Nephron (organoid): Measurements from ENCODE around the gene EPS8.

Source experiments
- H3K27ac Mint-ChIP-seq, 3 experiments: 2 replicates each; pipeline ENCODE4 v1.8.0; 2020; ENCODE audit warnings: mixed read lengths in 3 of 3, mild to moderate bottlenecking in 2 of 3, moderate library complexity in 1 of 3
- H3K27me3 Mint-ChIP-seq: 2 replicates; pipeline ENCODE4 v1.8.0; 2021; ENCODE audit warnings: low read depth, mild to moderate bottlenecking, moderate library complexity, mixed read lengths
- H3K36me3 Mint-ChIP-seq: 2 replicates; pipeline ENCODE4 v1.8.0; 2020; ENCODE audit warnings: low read depth, mixed read lengths
- H3K4me1 Mint-ChIP-seq: 2 replicates; pipeline ENCODE4 v1.8.0; 2020; ENCODE audit warnings: mixed read lengths
- H3K4me3 Mint-ChIP-seq, 3 experiments: 2 replicates each; pipeline ENCODE4 v1.8.0; 2020; ENCODE audit warnings: mild to moderate bottlenecking in 3 of 3, mixed read lengths in 3 of 3, moderate library complexity in 2 of 3
- H3K9me3 Mint-ChIP-seq: 2 replicates; pipeline ENCODE4 v1.8.0; 2020; ENCODE audit warnings: mixed read lengths
- TF ChIP-seq, protein P1 (sequence below), 3 experiments: fragments of 200-600 bp; sonication (generic); IDR thresholded peaks; one replicate each; pipeline ENCODE4 v1.5.0; 2021; ENCODE audit warnings: antibody characterized with exemption in 3 of 3; ENCODE audit not compliant: unreplicated experiment in 3 of 3

EPS8 gene

DNA sequence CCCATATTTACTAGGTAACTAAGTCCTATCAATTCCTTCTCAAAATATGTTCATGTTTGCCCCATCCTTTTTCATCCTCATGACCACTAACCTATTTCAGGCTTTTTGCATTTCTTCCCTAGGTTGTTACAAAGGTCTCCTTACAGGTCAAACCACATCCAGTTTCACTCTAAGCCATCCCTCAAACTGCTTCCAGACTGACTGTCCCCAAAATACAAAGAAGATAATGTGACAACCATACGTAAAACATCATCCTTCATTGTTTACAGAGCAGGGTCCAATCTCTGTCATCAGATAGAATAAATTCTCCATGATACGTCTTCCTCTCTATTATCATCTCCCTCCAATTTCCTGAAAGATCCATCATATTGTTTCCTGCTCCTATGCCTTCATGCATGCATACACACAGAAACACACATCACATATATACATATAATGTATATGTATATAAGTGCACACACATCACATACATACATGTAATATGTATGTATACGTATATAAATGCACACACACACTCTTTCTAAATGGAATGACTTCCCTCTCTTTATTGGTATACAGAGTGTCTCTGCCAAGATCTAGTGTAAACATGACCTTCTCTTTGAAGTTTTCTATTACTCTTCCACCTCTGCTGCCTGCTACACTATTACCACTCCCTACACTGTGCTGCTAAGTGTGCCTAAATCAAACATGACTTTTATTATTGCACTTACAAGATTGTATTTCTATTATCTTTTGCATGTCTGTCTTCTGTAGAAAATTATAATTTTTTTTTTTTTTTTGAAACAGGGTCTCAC is 30.7 kb upstream of the EPS8 start:
- Mint-ChIP-seq H3K36me3 (no peaks in the 10 kb centered on the region), H3K4me1 (no peaks in the 10 kb centered on the region), H3K27me3 (no peaks in the 10 kb centered on the region), H3K9me3 (no peaks in the 10 kb centered on the region), H3K27ac (no peak overlapping the region), H3K4me3 (no peak overlapping the region)
- TF ChIP-seq, protein P1, sequence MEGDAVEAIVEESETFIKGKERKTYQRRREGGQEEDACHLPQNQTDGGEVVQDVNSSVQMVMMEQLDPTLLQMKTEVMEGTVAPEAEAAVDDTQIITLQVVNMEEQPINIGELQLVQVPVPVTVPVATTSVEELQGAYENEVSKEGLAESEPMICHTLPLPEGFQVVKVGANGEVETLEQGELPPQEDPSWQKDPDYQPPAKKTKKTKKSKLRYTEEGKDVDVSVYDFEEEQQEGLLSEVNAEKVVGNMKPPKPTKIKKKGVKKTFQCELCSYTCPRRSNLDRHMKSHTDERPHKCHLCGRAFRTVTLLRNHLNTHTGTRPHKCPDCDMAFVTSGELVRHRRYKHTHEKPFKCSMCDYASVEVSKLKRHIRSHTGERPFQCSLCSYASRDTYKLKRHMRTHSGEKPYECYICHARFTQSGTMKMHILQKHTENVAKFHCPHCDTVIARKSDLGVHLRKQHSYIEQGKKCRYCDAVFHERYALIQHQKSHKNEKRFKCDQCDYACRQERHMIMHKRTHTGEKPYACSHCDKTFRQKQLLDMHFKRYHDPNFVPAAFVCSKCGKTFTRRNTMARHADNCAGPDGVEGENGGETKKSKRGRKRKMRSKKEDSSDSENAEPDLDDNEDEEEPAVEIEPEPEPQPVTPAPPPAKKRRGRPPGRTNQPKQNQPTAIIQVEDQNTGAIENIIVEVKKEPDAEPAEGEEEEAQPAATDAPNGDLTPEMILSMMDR (IDR thresholded peaks at IDR 0.05; ENCODE audit: unreplicated experiment in 3 of 3), result no peak

DNA sequence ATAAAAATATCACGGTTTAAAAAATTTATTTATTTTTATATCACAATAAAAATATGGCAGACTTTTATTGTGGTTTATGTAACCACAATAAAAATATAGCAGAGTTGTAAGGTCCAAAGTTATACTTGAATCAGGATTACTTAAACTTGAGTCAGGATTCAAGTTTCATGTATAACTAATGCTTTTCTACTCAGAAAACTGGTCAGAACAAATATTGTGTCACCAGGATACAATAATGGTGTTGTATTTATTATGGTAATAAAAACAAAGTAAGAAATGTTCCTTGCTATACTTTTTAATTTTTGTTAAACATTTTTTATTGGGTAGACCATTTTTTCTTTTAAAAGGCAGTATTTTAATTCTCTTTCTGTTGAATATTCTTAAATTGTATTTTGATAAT is 29.2 kb upstream of the EPS8 start:
- H3K9me3 Mint-ChIP-seq, result no peaks in the 10 kb centered on the region
- H3K27ac Mint-ChIP-seq, result no peak overlapping the region
- no peaks in the 10 kb centered on the region for H3K27me3 Mint-ChIP-seq
- TF ChIP-seq, protein P1 (IDR thresholded peaks at IDR 0.05; ENCODE audit: unreplicated experiment in 3 of 3), result no peak
- H3K36me3 Mint-ChIP-seq, result no peaks in the 10 kb centered on the region
- no peak overlapping the region for H3K4me3 Mint-ChIP-seq
- H3K4me1 Mint-ChIP-seq, result no peaks in the 10 kb centered on the region

DNA sequence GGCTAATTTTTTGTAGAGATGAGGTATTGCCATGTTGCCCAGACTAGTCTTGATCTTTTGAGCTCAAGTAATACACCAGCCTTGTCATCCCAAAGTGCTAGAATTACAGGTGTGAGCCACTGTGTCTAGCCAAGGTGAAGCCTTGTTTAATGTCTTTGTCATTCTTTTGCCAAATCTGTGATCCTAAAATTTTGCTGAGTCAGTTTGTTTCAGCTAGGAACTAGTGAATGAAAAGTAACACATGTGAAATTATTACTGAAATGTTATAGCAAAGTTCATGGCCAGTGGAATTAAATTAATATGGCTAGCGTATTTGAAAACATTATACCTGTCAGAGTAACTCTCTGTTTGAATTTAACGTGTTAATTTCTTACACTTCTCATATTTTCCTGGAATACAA is 26.5 kb upstream of the EPS8 start:
- Mint-ChIP-seq H3K4me1 (peaks cover 17% of the 10 kb centered on the region), H3K9me3 (no peaks in the 10 kb centered on the region), H3K27ac (no peak overlapping the region), H3K4me3 (no peak overlapping the region), H3K27me3 (no peaks in the 10 kb centered on the region), H3K36me3 (no peaks in the 10 kb centered on the region)
- TF ChIP-seq, protein P1 (IDR thresholded peaks at IDR 0.05; ENCODE audit: unreplicated experiment in 3 of 3), result no peak

DNA sequence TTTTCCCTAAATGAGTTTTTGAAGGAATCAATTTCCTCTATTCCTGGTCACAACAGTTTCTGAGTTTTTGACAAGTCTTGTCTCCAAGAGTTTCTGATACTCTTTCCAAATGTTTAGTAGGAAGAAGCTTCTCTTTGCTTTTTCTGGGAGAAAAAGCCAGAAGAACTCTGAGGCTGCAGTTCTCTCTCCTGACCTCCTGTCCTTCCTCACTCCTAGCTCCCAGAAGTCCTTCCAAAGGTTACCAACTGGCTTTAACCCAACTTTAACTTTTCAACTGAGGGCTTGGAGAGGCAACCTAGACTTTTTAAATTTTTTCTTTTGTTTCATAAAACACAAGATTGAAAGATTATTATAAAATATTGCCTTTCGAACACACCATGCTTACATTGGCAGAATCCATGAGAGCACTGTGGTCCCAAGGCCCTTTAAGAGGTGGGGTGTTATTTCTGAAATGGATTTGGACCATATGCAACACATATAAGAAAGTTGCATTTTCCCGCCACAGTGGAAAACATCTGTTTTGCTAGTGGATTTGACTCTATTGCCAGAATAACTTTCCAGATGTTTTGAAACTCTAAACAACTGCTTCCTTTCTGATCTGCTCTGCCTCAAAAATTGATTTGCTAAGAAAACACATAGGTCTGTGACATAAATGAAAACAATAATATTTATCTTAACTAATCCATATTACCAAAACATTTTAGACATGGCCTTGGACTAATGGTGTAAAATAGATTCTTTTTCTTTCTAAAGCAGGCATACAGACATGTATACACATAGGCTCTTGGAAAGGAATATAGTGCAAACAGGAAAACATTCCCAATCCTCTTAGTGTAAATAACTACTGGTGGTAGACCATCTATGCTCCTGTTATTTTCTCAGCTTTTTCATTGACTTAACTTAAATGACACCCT is 22.3 kb upstream of the EPS8 start:
- H3K27me3 Mint-ChIP-seq, result no peaks in the 10 kb centered on the region
- no peaks in the 10 kb centered on the region for H3K9me3 Mint-ChIP-seq
- peaks cover 17% of the 10 kb centered on the region for H3K4me1 Mint-ChIP-seq
- TF ChIP-seq, protein P1 (IDR thresholded peaks at IDR 0.05; ENCODE audit: unreplicated experiment in 3 of 3), result no peak
- peak overlapping the region; percentile 8 to 39 (median 13) for H3K27ac Mint-ChIP-seq
- H3K4me3 Mint-ChIP-seq, result no peak overlapping the region
- H3K36me3 Mint-ChIP-seq, result no peaks in the 10 kb centered on the region

DNA sequence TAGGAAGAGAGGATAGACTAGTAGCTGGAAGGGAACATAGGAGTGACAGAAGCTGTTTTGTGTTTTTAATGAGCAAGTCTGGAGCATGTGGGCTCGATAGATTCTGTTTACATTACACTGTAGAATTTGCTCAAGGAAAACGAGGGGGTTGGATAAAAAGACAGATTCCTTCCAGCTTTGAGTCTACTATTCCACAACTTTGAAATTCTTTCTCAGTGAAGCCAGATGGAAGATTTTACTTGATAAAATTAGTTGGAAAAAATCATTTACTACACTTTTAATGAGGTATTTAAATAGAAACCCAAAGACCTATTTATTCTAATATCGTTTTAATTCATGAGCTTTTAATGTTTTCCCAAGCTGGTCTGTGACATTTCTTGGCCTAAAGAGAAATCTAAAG is 19.5 kb upstream of the EPS8 start:
- Mint-ChIP-seq H3K27ac (no peak overlapping the region), H3K4me3 (no peak overlapping the region)
- TF ChIP-seq, protein P1 (IDR thresholded peaks at IDR 0.05; ENCODE audit: unreplicated experiment in 3 of 3), result no peak

More for the DNA sequence above, 19.5 kb upstream of the EPS8 start:
- no peaks in the 10 kb centered on the region for H3K27me3 Mint-ChIP-seq
- H3K36me3 Mint-ChIP-seq, result no peaks in the 10 kb centered on the region
- H3K9me3 Mint-ChIP-seq, result no peaks in the 10 kb centered on the region
- H3K4me1 Mint-ChIP-seq, result peaks cover 17% of the 10 kb centered on the region
